GM12872 (cell line): ENCODE data around the gene MAN1C1.

Source experiments
- CTCF ChIP-seq: IDR thresholded peaks from 3 replicates; pipeline ENCODE4 v1.5.1; 2011; ENCODE audit warnings: low read depth, mild to moderate bottlenecking, low read length, moderate library complexity; ENCODE audit not compliant: insufficient read depth

The MAN1C1 gene

GRCh38 chr1:25714372-25714931, 97.9 kb downstream of the MAN1C1 start:
- no peak for TF ChIP-seq CTCF

- no peak for TF ChIP-seq CTCF
These were observed 99.3 kb downstream of the MAN1C1 start for GRCh38 chr1:25715888-25716287.

GRCh38 chr1:25716320-25716719, 99.7 kb downstream of the MAN1C1 start:
- no peak for TF ChIP-seq CTCF

- TF ChIP-seq CTCF, result no peak
These were observed 102.1 kb downstream of the MAN1C1 start for GRCh38 chr1:25718732-25719131.

- no peak for TF ChIP-seq CTCF
These were observed 104.0 kb downstream of the MAN1C1 start for GRCh38 chr1:25720624-25721023.

- TF ChIP-seq CTCF, result no peak
These were observed 106.8 kb downstream of the MAN1C1 start for GRCh38 chr1:25723250-25723880.

- no peak for TF ChIP-seq CTCF
These were observed 107.6 kb downstream of the MAN1C1 start for GRCh38 chr1:25724201-25724600.
